B cell (primary cell): Measurements from ENCODE around the gene RBM6. TPM values are rescaled to one million over a fixed set of nuclear protein-coding genes. Genes with fewer than 3 reads are reported as not detected.

Source experiments
- ATAC-seq: fragments of 200-7000 bp; cut with Tn5 transposase; one replicate; pipeline ENCODE4 v1.10.0; 2021; ENCODE audit warnings: low read depth, mild to moderate bottlenecking, moderate number of reproducible peaks, moderate library complexity
- CTCF ChIA-PET: fragments of 350-600 bp; sonication (Branson Sonifier 250); formaldehyde crosslinking; loops from one replicate; lab custom pipeline; 2021; ENCODE audit warnings: antibody characterized with exemption, inconsistent platforms; lab: Charles Lee
- POLR2A ChIA-PET: fragments of 350-600 bp; sonication (Branson Sonifier 250); formaldehyde crosslinking; loops from one replicate; lab custom pipeline; 2021; ENCODE audit warnings: antibody characterized with exemption; lab: Charles Lee
- DNase-seq: peaks from one replicate; pipeline ENCODE4 v3.0.0; 2013
- H2AFZ ChIP-seq: 2 replicates; pipeline ENCODE4 v1.6.1; 2012; ENCODE audit warnings: mild to moderate bottlenecking, low read depth, low read length; ENCODE audit not compliant: insufficient read depth, poor library complexity, severe bottlenecking
- H3K27ac ChIP-seq, 2 donors: 1 replicate in 1 of 2; 2 replicates in 1 of 2; pipeline ENCODE4 v1.5.1; 2012 to 2013; ENCODE audit warnings: low read length in 2 of 2, mild to moderate bottlenecking in 2 of 2, moderate library complexity in 1 of 2
- H3K27me3 ChIP-seq, 4 experiments: fragments of 200-600 bp in 1 of 4; sonication (generic) in 1 of 4; replicated peaks in 1 of 4; 1 replicate in 2 of 4; 2 replicates in 2 of 4; pipeline versions ENCODE4 v1.6.1 to v1.7.0; 2013 to 2016; ENCODE audit warnings: low read length in 3 of 4, mild to moderate bottlenecking in 2 of 4, mixed read lengths in 1 of 4, moderate library complexity in 1 of 4; ENCODE audit not compliant: insufficient read depth in 4 of 4, control insufficient read depth in 3 of 4; ENCODE audit errors: control extremely low read depth in 1 of 4
- H3K36me3 ChIP-seq, 2 experiments: replicated peaks in 1 of 2; 1 replicate in 1 of 2; 2 replicates in 1 of 2; pipeline versions ENCODE4 v1.6.1 to v1.7.1; 2013; ENCODE audit warnings: low read length in 1 of 2; ENCODE audit not compliant: insufficient read depth in 2 of 2, control insufficient read depth in 1 of 2; ENCODE audit errors: control extremely low read depth in 1 of 2, extremely low read depth in 1 of 2
- H3K4me1 ChIP-seq, 2 donors: fragments of 200-600 bp in 1 of 2; sonication (generic) in 1 of 2; 1 replicate in 1 of 2; 2 replicates in 1 of 2; pipeline versions ENCODE4 v1.5.1 to v1.6.1; 2013 to 2017; ENCODE audit warnings: low read length in 2 of 2; ENCODE audit not compliant: control insufficient read depth in 2 of 2, insufficient read depth in 2 of 2
- H3K4me2 ChIP-seq: replicated peaks from 2 replicates; pipeline ENCODE3; 2012; ENCODE audit warnings: mild to moderate bottlenecking, low read depth, low read length; ENCODE audit not compliant: poor library complexity, severe bottlenecking
- H3K4me3 ChIP-seq, 5 experiments: fragments of 200-600 bp in 1 of 5; sonication (generic) in 1 of 5; 1 replicate in 3 of 5; 2 replicates in 2 of 5; pipeline versions ENCODE4 v1.5.1 to v1.7.0; 2011 to 2016; ENCODE audit warnings: low read length in 4 of 5, mild to moderate bottlenecking in 4 of 5, low read depth in 2 of 5, control low read depth in 1 of 5, moderate library complexity in 1 of 5; ENCODE audit not compliant: insufficient read depth in 1 of 5; ENCODE audit errors: control extremely low read depth in 1 of 5, extremely low read depth in 1 of 5
- H3K79me2 ChIP-seq: fragments of 200-600 bp; sonication (generic); one replicate; pipeline ENCODE4 v1.6.0; 2016; ENCODE audit warnings: low read length; ENCODE audit not compliant: control insufficient read depth, insufficient read depth
- H3K9ac ChIP-seq: fragments of 200-600 bp; sonication (generic); 2 replicates; pipeline ENCODE4 v1.6.1; 2017; ENCODE audit warnings: mild to moderate bottlenecking, low read length, moderate library complexity
- H3K9me3 ChIP-seq, 3 donors: one replicate each; pipeline versions ENCODE4 v1.6.1 to v1.7.1; 2013; ENCODE audit warnings: low read length in 2 of 3; ENCODE audit not compliant: control insufficient read depth in 2 of 3, insufficient read depth in 1 of 3; ENCODE audit errors: control extremely low read depth in 1 of 3
- H4K20me1 ChIP-seq: 2 replicates; pipeline ENCODE4 v1.6.0; 2012; ENCODE audit warnings: mild to moderate bottlenecking, low read length; ENCODE audit not compliant: insufficient read depth, control insufficient read depth, poor library complexity, severe bottlenecking
- H3K27ac Mint-ChIP-seq: one replicate; pipeline ENCODE4 v1.8.0; 2021; ENCODE audit warnings: mixed read lengths
- H3K27me3 Mint-ChIP-seq: one replicate; pipeline ENCODE4 v1.8.0; 2021; ENCODE audit warnings: mixed read lengths
- H3K4me1 Mint-ChIP-seq: one replicate; pipeline ENCODE4 v1.8.0; 2021; ENCODE audit warnings: mixed read lengths
- H3K4me3 Mint-ChIP-seq: one replicate; pipeline ENCODE4 v1.8.0; 2021; ENCODE audit warnings: mixed read lengths
- H3K9me3 Mint-ChIP-seq: one replicate; pipeline ENCODE4 v1.8.0; 2022; ENCODE audit warnings: mixed read lengths; ENCODE audit not compliant: insufficient read depth
- EZH2 ChIP-seq: IDR thresholded peaks from 2 replicates; pipeline ENCODE4 v1.6.1; 2012; ENCODE audit warnings: borderline replicate concordance, low read depth, mild to moderate bottlenecking, moderate library complexity, low read length; ENCODE audit not compliant: insufficient read depth, poor library complexity, severe bottlenecking
- WGBS: methylation state at CpG from one replicate; pipeline ENCODE4 v1.1.5; 2013; ENCODE audit warnings: missing lambda C conversion rate; ENCODE audit not compliant: insufficient coverage; 5-methylcytosine and 5-hydroxymethylcytosine counted together
- intact Hi-C: fragments of 100-400 bp; cut with micrococcal nuclease; formaldehyde crosslinking; loops from one replicate; pipeline ENCODE4 v1.10.0; 2022
- polyA plus RNA-seq: library from polyadenylated mRNA; depleted of rRNA; stranded (reverse); fragments of >200 nt; gene quantifications from 2 replicates; pipeline ENCODE4 v1.2.3, GENCODE V29; 2012
- total RNA-seq, 2 donors: library from RNA; stranded (reverse); fragments of 120-200 nt in 1 of 2; gene quantifications; 1 replicate in 1 of 2; 2 replicates in 1 of 2; pipeline versions ENCODE4 v1.2.3 to v1.2.4, GENCODE V29; 2013 to 2022
- TF ChIP-seq, protein P1 (sequence below): fragments of 200-600 bp; IDR thresholded peaks from one replicate; pipeline ENCODE4 v1.8.0; 2022; ENCODE audit warnings: antibody characterized with exemption, mild to moderate bottlenecking

Gene RBM6
- total and polyA plus RNA-seq, 2 donors (not counting 1 experiment from before 2014, with no cell fraction given): 223 to 285 TPM

DNA sequence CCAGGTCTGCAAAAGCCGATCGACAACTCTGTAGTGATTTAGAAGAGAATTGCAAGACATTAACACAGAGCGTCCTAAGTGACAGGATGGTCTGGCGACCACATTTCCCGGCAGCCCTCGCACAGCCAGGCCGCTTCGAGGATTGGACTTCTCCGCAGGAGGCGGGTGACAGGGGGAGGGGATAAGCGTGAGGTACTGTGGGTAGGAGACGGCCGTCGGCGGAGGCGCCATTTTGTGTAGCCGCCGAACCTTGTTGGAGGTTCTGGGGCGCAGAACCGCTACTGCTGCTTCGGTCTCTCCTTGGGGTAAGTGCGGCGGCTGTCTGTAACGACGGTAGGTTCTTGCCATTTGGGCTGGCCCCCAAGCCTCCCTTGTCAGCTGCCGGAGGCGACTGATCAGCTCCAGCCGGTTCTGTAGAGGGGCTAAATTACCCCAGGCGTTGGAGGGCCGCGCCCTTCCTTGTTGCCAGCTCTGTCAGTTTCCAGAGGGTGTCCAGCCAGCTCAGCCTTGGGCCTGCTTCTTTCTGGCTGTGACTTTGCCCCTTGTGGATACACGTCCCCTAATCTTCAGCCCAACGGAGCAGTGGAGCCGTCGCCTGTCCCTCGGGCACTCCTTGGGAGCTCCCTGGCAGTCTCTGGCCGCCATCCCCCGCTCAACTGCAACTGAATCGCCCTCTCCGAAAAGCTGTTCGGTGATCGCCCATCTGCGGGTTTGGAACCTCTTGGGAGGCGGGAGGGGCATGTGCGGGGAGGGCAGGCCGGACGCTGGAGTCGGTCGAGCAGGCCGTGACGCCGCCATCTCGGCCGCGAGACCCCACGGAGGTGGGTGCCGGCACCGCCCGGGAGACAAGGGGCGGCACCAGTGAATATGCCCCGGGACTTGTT lies 149.0 kb downstream of the RBM6 start, which contains the start of gene RBM5:
Gene RBM5 (plus strand): TSS at position 195 of the 884 bp plus-strand sequence. CDS start 1,516 bp downstream, outside the sequence.
- Histone ChIP-seq H3K27ac (peak within 1 kb of the TSS; percentile 94 to 96), H3K4me3 (peak within 1 kb of the TSS; percentile 92 to 98 (median 96)), H2AFZ (peak within 1 kb of the TSS; percentile 86), H3K4me2 (peak within 1 kb of the TSS; percentile 82), H4K20me1 (peaks cover 29% of the 10 kb centered on the region), H3K27me3 (no peaks in the 10 kb centered on the region), H3K36me3 (peaks cover 15 to 37% of the 10 kb centered on the region in 2 experiments), H3K4me1 (peaks cover 18 to 23% of the 10 kb centered on the region in 2 donors), H3K79me2 (peaks cover 70% of the 10 kb centered on the region), H3K9ac (peak within 1 kb of the TSS; percentile 98), H3K9me3 (no peaks in the 10 kb centered on the region)
- H3K4me3 Mint-ChIP-seq: peak within 1 kb of the TSS; percentile 97
- POLR2A ChIA-PET: interaction anchor here (0.7 to 1.5 kb wide), 4 partner anchors 8 to 1071 kb away, joined by 3 to 5 read pairs (median 3); partner anchors contain the start of gene QRICH1
- no peak for TF ChIP-seq EZH2
- TF ChIP-seq, protein P1, sequence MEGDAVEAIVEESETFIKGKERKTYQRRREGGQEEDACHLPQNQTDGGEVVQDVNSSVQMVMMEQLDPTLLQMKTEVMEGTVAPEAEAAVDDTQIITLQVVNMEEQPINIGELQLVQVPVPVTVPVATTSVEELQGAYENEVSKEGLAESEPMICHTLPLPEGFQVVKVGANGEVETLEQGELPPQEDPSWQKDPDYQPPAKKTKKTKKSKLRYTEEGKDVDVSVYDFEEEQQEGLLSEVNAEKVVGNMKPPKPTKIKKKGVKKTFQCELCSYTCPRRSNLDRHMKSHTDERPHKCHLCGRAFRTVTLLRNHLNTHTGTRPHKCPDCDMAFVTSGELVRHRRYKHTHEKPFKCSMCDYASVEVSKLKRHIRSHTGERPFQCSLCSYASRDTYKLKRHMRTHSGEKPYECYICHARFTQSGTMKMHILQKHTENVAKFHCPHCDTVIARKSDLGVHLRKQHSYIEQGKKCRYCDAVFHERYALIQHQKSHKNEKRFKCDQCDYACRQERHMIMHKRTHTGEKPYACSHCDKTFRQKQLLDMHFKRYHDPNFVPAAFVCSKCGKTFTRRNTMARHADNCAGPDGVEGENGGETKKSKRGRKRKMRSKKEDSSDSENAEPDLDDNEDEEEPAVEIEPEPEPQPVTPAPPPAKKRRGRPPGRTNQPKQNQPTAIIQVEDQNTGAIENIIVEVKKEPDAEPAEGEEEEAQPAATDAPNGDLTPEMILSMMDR: no peak
- under 1% methylated on average over 61 of the region's 61 CpGs for WGBS
- DNase-seq (peak; percentile 91), ATAC-seq (peak; percentile 100)
- no peaks in the 10 kb centered on the region for H3K9me3 Mint-ChIP-seq
- peak within 1 kb of the TSS; percentile 97 for H3K27ac Mint-ChIP-seq
- intact Hi-C loops: loop anchor here (1.0 to 5.0 kb wide), 4 partner anchors 138 to 302 kb away; partner anchors contain the start of genes IP6K1, MON1A and RBM6
- peaks cover 27% of the 10 kb centered on the region for H3K4me1 Mint-ChIP-seq
- CTCF ChIA-PET: interaction anchor here (0.9 to 1.4 kb wide), 2 partner anchors 130 to 549 kb away, joined by 3 read pairs; no protein-coding TSS in a partner anchor
- no peaks in the 10 kb centered on the region for H3K27me3 Mint-ChIP-seq
